HFFc6 (cell line): ENCODE results near the gene SDSL. TPM values are rescaled to one million over a fixed set of nuclear protein-coding genes. Genes with fewer than 3 reads are reported as not detected.

Experiments
- DNase-seq: peaks from one replicate; pipeline ENCODE4 v3.0.0-alpha.2; 2018
- H3K27ac Mint-ChIP-seq: 2 replicates; pipeline ENCODE4 v1.8.0; 2020; ENCODE audit warnings: mild to moderate bottlenecking, mixed read lengths
- H3K27me3 Mint-ChIP-seq: 2 replicates; pipeline ENCODE4 v1.8.0; 2021; ENCODE audit warnings: mild to moderate bottlenecking, moderate library complexity, mixed read lengths; ENCODE audit not compliant: insufficient read depth
- H3K36me3 Mint-ChIP-seq: 2 replicates; pipeline ENCODE4 v1.8.0; 2021; ENCODE audit warnings: low read depth, mixed read lengths
- H3K4me1 Mint-ChIP-seq: 2 replicates; pipeline ENCODE4 v1.8.0; 2020; ENCODE audit warnings: low read depth, mixed read lengths
- H3K4me3 Mint-ChIP-seq: 2 replicates; pipeline ENCODE4 v1.8.0; 2020; ENCODE audit warnings: mild to moderate bottlenecking, moderate library complexity, mixed read lengths
- H3K9me3 Mint-ChIP-seq: 2 replicates; pipeline ENCODE4 v1.8.0; 2020; ENCODE audit warnings: mild to moderate bottlenecking, mixed read lengths
- CTCF ChIP-seq: fragments of 200-600 bp; sonication (generic); IDR thresholded peaks from 2 replicates; pipeline ENCODE4 v1.5.0; 2021; ENCODE audit warnings: antibody characterized with exemption, mild to moderate bottlenecking
- total RNA-seq, 6 experiments: library from RNA; stranded (reverse); fragmentation: NEBNext Ultra II Directional; extraction: Animal tissue kit (Norgen Biotek cat#: 25700); gene quantifications; 2 replicates in 1 of 6; 3 replicates in 5 of 6; pipeline ENCODE4 v1.2.3, GENCODE V29; 2021

SDSL gene
- total RNA-seq, 6 experiments from 2014 or later = 8.5 to 11.6 (median 10.4) TPM

- H3K4me3 Mint-ChIP-seq = no peak overlapping the region
These were observed 50.3 kb downstream of the SDSL start for GRCh38 chr12:113472191-113473121.

GRCh38 chr12:113473400-113473799, 51.2 kb downstream of the SDSL start:
- H3K36me3 Mint-ChIP-seq = no peaks in the 10 kb centered on the region
- no peaks in the 10 kb centered on the region for H3K4me1 Mint-ChIP-seq
- H3K4me3 Mint-ChIP-seq = no peak overlapping the region
- no peak for DNase-seq
- H3K27ac Mint-ChIP-seq = no peak overlapping the region
- no peaks in the 10 kb centered on the region for H3K9me3 Mint-ChIP-seq
- TF ChIP-seq CTCF = no peak
- H3K27me3 Mint-ChIP-seq = peaks cover 76% of the 10 kb centered on the region

More at GRCh38 chr12:113472191-113473121, 50.3 kb downstream of the SDSL start:
- H3K27ac Mint-ChIP-seq = no peak overlapping the region
- H3K36me3 Mint-ChIP-seq = no peaks in the 10 kb centered on the region
- H3K4me1 Mint-ChIP-seq = no peaks in the 10 kb centered on the region
- no peak for TF ChIP-seq CTCF
- DNase-seq = no peak
- H3K9me3 Mint-ChIP-seq = no peaks in the 10 kb centered on the region
- H3K27me3 Mint-ChIP-seq = peaks cover 67% of the 10 kb centered on the region

GRCh38 chr12:113473942-113474341, 51.8 kb downstream of the SDSL start:
- Mint-ChIP-seq H3K4me1 (no peaks in the 10 kb centered on the region), H3K27ac (no peak overlapping the region), H3K36me3 (no peaks in the 10 kb centered on the region), H3K4me3 (peak overlapping the region; percentile 4; the same call in 1 of the 2 replicates), H3K9me3 (no peaks in the 10 kb centered on the region), H3K27me3 (peaks cover 72% of the 10 kb centered on the region)
- TF ChIP-seq CTCF = no peak
- DNase-seq = peak; percentile 19

- no peak for DNase-seq
These were observed 52.7 kb downstream of the SDSL start for GRCh38 chr12:113474635-113475436.

More at GRCh38 chr12:113474635-113475436, 52.7 kb downstream of the SDSL start:
- no peak overlapping the region; the same call in 1 of the 2 replicates for H3K4me3 Mint-ChIP-seq
- H3K27ac Mint-ChIP-seq = no peak overlapping the region
- H3K4me1 Mint-ChIP-seq = no peaks in the 10 kb centered on the region
- no peaks in the 10 kb centered on the region for H3K36me3 Mint-ChIP-seq
- peaks cover under 1% of the 10 kb centered on the region; the same call in 1 of the 2 replicates for H3K9me3 Mint-ChIP-seq
- peaks cover 72% of the 10 kb centered on the region for H3K27me3 Mint-ChIP-seq
- no peak for TF ChIP-seq CTCF
